Endothelial cell of umbilical vein (primary cell): ENCODE results near the gene KCTD10. TPM values are rescaled to one million over a fixed set of nuclear protein-coding genes. Genes with fewer than 3 reads are reported as not detected.

Experiments used
- BruUV-seq: library from RNA; stranded (reverse); fragments of 400-500 nt; replicated peaks from 2 replicates; lab custom pipeline; 2021; lab: Mats Ljungman, UMichigan
- CTCF ChIA-PET: fragments of 300-600, 350-600 bp; sonication (Branson Sonifier 250); formaldehyde crosslinking; loops from one replicate; lab custom pipeline; 2021; ENCODE audit warnings: antibody characterized with exemption, inconsistent platforms; lab: Charles Lee
- POLR2A ChIA-PET: fragments of 300-600, 350-600 bp; sonication (Branson Sonifier 250); formaldehyde crosslinking; loops from one replicate; lab custom pipeline; 2021; ENCODE audit warnings: antibody characterized with exemption, inconsistent platforms; lab: Charles Lee
- DNase-seq: peaks from one replicate; pipeline ENCODE4 v3.0.0-alpha.2; 2011; ENCODE audit warnings: low read depth, low spot score
- FAIRE-seq: peaks from 2 replicates; lab custom pipeline; 2011; peaks lifted over from hg19 to GRCh38; lab: Jason Lieb, UNC
- H2AFZ ChIP-seq: 2 replicates; pipeline ENCODE4 v1.6.0; 2012; ENCODE audit warnings: low read depth, low read length, control low read depth, inconsistent platforms
- H3K27ac ChIP-seq: 2 replicates; pipeline ENCODE4 v1.5.1; 2011; ENCODE audit warnings: low read depth, mild to moderate bottlenecking, control low read depth, low read length, moderate library complexity; ENCODE audit not compliant: insufficient read depth
- H3K27me3 ChIP-seq, 2 experiments: 2 replicates each; pipeline versions ENCODE4 v1.6.0 to v1.6.1; 2011; ENCODE audit warnings: low read length in 2 of 2, mixed read lengths in 1 of 2; ENCODE audit not compliant: control insufficient read depth in 2 of 2, insufficient read depth in 2 of 2
- H3K36me3 ChIP-seq, 2 experiments: 2 replicates in 1 of 2; 3 replicates in 1 of 2; pipeline ENCODE4 v1.5.1; 2011; ENCODE audit warnings: low read length in 2 of 2, mild to moderate bottlenecking in 1 of 2, moderate library complexity in 1 of 2; ENCODE audit not compliant: control insufficient read depth in 2 of 2, insufficient read depth in 2 of 2; ENCODE audit errors: extremely low read depth in 1 of 2
- H3K4me1 ChIP-seq: 3 replicates; pipeline ENCODE4 v1.5.1; 2011; ENCODE audit warnings: mild to moderate bottlenecking, low read length; ENCODE audit not compliant: control insufficient read depth, insufficient read depth; ENCODE audit errors: extremely low read depth
- H3K4me2 ChIP-seq: 2 replicates; pipeline ENCODE4 v1.6.1; 2011; ENCODE audit warnings: low read length, control low read depth, mixed read lengths; ENCODE audit not compliant: insufficient read depth
- H3K4me3 ChIP-seq, 3 experiments: fragments of 200-600 bp in 1 of 3; sonication (generic), shearing (Covaris generic) in 1 of 3; replicated peaks in 1 of 3; 2 replicates each; pipeline ENCODE4 v1.5.1; 2011 to 2016; ENCODE audit warnings: control low read depth in 3 of 3, low read length in 3 of 3, mild to moderate bottlenecking in 2 of 3, inconsistent platforms in 1 of 3, low read depth in 1 of 3, moderate library complexity in 1 of 3; ENCODE audit not compliant: insufficient read depth in 1 of 3
- H3K79me2 ChIP-seq: 2 replicates; pipeline ENCODE4 v1.6.0; 2012; ENCODE audit warnings: low read length, inconsistent platforms; ENCODE audit not compliant: control insufficient read depth, insufficient read depth
- H3K9ac ChIP-seq: replicated peaks from 2 replicates; pipeline ENCODE3; 2011; ENCODE audit warnings: low read length, control low read depth; ENCODE audit not compliant: insufficient read depth; ENCODE audit errors: extremely low read depth
- H3K9me1 ChIP-seq: replicated peaks from 3 replicates; pipeline ENCODE4 v1.6.0; 2011; ENCODE audit warnings: mild to moderate bottlenecking, low read length; ENCODE audit not compliant: control insufficient read depth, insufficient read depth; ENCODE audit errors: extremely low read depth
- H3K9me3 ChIP-seq: replicated peaks from 2 replicates; pipeline ENCODE4 v1.5.1; 2012; ENCODE audit warnings: low read length, inconsistent platforms; ENCODE audit not compliant: control insufficient read depth, insufficient read depth
- H4K20me1 ChIP-seq: replicated peaks from 2 replicates; pipeline ENCODE3; 2011; ENCODE audit warnings: mild to moderate bottlenecking, low read length; ENCODE audit not compliant: control insufficient read depth, insufficient read depth; ENCODE audit errors: extremely low read depth
- CTCF ChIP-seq, 2 donors: IDR thresholded peaks; 1 replicate in 1 of 2; 2 replicates in 1 of 2; pipeline ENCODE4 v1.5.1; 2011; ENCODE audit warnings: low read length in 2 of 2, mild to moderate bottlenecking in 2 of 2, moderate library complexity in 2 of 2, control low read depth in 1 of 2, inconsistent platforms in 1 of 2, low read depth in 1 of 2; ENCODE audit not compliant: insufficient read depth in 1 of 2; ENCODE audit errors: extremely low read depth in 1 of 2
- EZH2 ChIP-seq: IDR thresholded peaks from 2 replicates; pipeline ENCODE4 v1.6.1; 2012; ENCODE audit warnings: borderline replicate concordance, low read depth, mild to moderate bottlenecking, moderate library complexity, low read length, inconsistent platforms; ENCODE audit not compliant: severe bottlenecking
- FOS ChIP-seq: IDR thresholded peaks from 2 replicates; pipeline ENCODE4 v1.6.1; 2011; ENCODE audit warnings: mild to moderate bottlenecking, low read length, moderate library complexity, borderline replicate concordance; ENCODE audit not compliant: insufficient read depth
- GATA2 ChIP-seq: IDR thresholded peaks from 2 replicates; pipeline ENCODE4 v1.7.0; 2011; ENCODE audit warnings: low read depth, mild to moderate bottlenecking, moderate library complexity, mixed read lengths, low read length; ENCODE audit not compliant: insufficient read length, insufficient read depth
- JUN ChIP-seq: IDR thresholded peaks from 2 replicates; pipeline ENCODE4 v1.6.1; 2011; ENCODE audit warnings: borderline replicate concordance, low read depth; ENCODE audit not compliant: insufficient read length, insufficient read depth
- MAX ChIP-seq: IDR thresholded peaks from 2 replicates; pipeline ENCODE4 v1.6.1; 2011; ENCODE audit not compliant: insufficient read depth, insufficient read length
- MYC ChIP-seq: IDR thresholded peaks from one replicate; pipeline ENCODE4 v1.6.1; 2011; ENCODE audit warnings: mild to moderate bottlenecking, low read depth, low read length
- POLR2A ChIP-seq: IDR thresholded peaks from 2 replicates; pipeline ENCODE4 v1.6.1; 2012; ENCODE audit warnings: low read depth, mild to moderate bottlenecking, control low read depth, low read length
- POLR2AphosphoS5 ChIP-seq: IDR thresholded peaks from 2 replicates; pipeline ENCODE4 v1.6.1; 2012; ENCODE audit warnings: low read depth, mild to moderate bottlenecking, control low read depth, low read length, moderate library complexity; ENCODE audit not compliant: insufficient read depth
- dilution Hi-C: fragments of 300-500 bp; cut with MboI; formaldehyde crosslinking; loops from one replicate; pipeline ENCODE4 v1.15.0; 2019; ENCODE audit warnings: low sequenced_read_pairs; ENCODE audit not compliant: extremely low pct_ligation_motif_present
- intact Hi-C: fragments of 100-400 bp; cut with micrococcal nuclease; formaldehyde crosslinking; loops from one replicate; pipeline ENCODE4 v1.10.0; 2022
- polyA plus RNA-seq, 4 experiments: library from polyadenylated mRNA; depleted of rRNA in 3 of 4; stranded (reverse) in 3 of 4; unstranded in 1 of 4; fragments of >200 nt; gene quantifications; 2 replicates each; pipeline versions ENCODE4 v1.2.1 to v1.2.3, GENCODE V29; 2011 to 2012; ENCODE audit warnings: missing spikeins in 1 of 4
- total RNA-seq: library from RNA; stranded (reverse); gene quantifications from 2 replicates; pipeline ENCODE4 v1.2.3, GENCODE V29; 2021

KCTD10 gene
- total and polyA plus RNA-seq, 2 donors (not counting 3 experiments of a cell fraction or from before 2014, with no cell fraction given): 101 to 112 TPM

- TF ChIP-seq CTCF (IDR thresholded peaks at IDR 0.05; ENCODE audit: extremely low read depth in 1 of 2, insufficient read depth in 1 of 2, low read depth in 1 of 2, low read length in 2 of 2) (no peak), GATA2 (no peak), JUN (no peak), EZH2 (no peak), FOS (no peak), POLR2AphosphoS5 (no peak), MYC (no peak), MAX (no peak), POLR2A (no peak)
- H3K9me1 ChIP-seq: no peaks in the 10 kb centered on the region
- POLR2A ChIA-PET: no interaction called here
- peaks cover 0 to 2% of the 10 kb centered on the region in 2 experiments for H3K27me3 ChIP-seq
- intact Hi-C loops (no loop called here), dilution Hi-C loops (no loop called here)
- no peaks in the 10 kb centered on the region for H3K9me3 ChIP-seq
- H4K20me1 ChIP-seq: no peaks in the 10 kb centered on the region
- no peak overlapping the region for H3K4me2 ChIP-seq
- no peak overlapping the region for H3K27ac ChIP-seq
- H3K4me1 ChIP-seq: no peaks in the 10 kb centered on the region
- no peak overlapping the region for H3K4me3 ChIP-seq
- no TSS peak for BruUV-seq
- DNase-seq: no peak
- H3K79me2 ChIP-seq: no peaks in the 10 kb centered on the region
- H3K9ac ChIP-seq: no peak overlapping the region
- CTCF ChIA-PET: interaction anchor here (1.2 to 2.2 kb wide), 2 partner anchors 12 to 28 kb away, joined by 4 to 10 read pairs; no protein-coding TSS in a partner anchor
- no peaks in the 10 kb centered on the region for H3K36me3 ChIP-seq
- H2AFZ ChIP-seq: no peak overlapping the region
- no peak for FAIRE-seq
Measured at GRCh38 chr12:109421355-109422087, 55.6 kb downstream of the KCTD10 start.
